Measurements from ENCODE around the gene KIR3DL2. TPM values are rescaled to one million over a fixed set of nuclear protein-coding genes. Genes with fewer than 3 reads are reported as not detected.
"Not testable (repeated sequence)": the region's sequence is repeated elsewhere in the genome, so short reads cannot be mapped to it uniquely, and the experiment has no call there.

Gene KIR3DL2
- total RNA-seq, 1 donor from 2014 or later: not detected

DNA sequence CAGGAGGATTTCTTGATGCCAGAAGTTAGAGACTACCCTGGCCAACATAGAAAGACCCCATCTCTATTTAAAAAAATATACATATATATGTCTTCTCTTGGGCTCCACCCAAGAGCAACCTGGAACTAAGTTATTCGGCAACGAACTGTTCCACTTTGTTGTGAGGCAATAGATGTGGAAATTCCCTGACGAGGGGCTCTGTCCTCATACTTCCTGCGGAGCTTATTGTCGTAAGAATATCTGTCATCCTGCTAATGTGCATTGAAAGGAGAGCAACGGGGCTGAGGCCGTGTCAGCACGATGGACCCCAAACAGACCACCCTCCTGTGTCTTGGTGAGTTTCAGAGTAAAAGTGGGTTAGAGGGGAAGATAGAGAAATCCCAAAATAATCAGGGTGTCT lies 23.7 kb downstream of the KIR3DL2 start, which contains the start of gene FCAR:
Gene FCAR (plus strand): TSS at position 246 of the 400 bp plus-strand sequence. CDS start 55 bp downstream, at position 301.
- ATAC-seq: no peak

DNA sequence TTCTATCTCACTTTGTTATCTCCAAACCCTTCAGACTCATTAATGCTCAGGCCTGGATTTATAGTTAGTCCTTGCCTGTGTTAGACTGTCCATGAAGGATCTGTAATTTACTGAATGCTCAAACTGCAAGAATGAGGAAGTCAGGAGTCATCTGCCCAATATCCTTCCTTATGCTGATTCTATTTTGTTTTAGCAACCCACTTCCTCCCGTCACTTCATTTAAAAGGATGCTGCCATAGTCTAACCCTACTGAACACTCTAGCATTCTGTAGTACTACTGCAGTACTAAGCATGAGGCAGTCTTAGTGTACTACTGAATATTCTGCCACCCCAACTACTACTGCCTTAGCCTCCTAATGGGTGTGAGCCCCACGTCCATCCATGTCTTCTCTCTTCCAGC lies 25.3 kb downstream of the KIR3DL2 start:
- ATAC-seq: no peak

DNA sequence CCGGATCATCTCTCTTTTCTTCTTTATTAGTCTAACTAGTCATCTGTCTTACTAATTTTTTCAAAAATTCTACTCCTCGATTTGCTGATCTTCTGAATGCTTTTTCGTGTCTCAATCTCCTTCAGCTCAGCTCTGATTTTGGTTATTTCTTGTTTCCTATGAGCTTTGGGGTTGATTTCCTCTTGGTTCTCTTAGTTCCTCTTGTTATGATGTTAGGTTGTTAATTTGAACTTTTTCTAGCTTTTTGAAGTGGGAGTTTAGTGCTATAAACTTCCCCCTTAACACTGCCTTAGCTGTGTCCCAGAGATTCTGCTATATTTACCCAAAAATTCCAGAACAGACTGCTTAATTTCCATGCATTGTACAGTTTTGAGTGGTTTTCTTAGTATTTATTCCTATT lies 27.2 kb downstream of the KIR3DL2 start:
- ATAC-seq: no peak

DNA sequence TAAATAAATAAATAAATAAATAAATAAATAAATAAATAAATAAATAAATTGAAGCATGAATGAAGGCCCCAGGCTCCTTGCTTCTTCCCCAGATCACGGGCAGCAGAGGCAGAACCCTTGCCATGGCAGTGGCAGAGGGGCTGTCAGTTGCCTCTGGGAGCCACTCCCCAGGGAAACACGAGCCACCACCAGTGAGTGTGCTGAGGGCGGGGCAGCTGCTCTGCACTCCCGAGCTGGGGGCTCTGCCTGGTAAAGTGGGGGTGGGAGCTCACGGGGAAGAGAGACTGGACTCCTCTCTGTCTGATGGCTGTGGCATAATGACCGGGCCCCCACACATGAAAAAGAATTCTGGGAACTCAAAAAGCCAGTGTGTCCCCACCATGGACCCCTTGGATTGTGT lies 31.6 kb downstream of the KIR3DL2 start:
- no peak for ATAC-seq

DNA sequence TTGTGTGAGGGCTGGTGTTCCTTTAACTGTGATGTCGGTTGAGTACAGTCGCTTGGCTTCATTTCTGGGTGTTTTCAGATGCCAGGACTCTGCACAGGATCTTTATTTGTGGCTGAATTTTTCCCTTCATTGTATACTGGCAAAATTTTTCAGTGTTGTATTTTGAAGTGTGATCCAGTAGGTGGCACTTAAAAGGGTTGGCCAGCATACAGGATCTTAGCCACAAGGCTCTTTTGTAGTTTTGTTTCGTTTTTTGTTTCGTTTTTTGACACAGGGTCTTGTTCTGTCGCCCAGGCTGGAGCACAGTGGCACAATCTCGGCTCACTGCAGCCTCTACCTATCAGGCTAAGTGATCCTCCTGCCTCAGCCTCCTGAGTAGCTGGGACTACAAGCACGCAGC lies 32.5 kb downstream of the KIR3DL2 start:
- ATAC-seq: no peak

DNA sequence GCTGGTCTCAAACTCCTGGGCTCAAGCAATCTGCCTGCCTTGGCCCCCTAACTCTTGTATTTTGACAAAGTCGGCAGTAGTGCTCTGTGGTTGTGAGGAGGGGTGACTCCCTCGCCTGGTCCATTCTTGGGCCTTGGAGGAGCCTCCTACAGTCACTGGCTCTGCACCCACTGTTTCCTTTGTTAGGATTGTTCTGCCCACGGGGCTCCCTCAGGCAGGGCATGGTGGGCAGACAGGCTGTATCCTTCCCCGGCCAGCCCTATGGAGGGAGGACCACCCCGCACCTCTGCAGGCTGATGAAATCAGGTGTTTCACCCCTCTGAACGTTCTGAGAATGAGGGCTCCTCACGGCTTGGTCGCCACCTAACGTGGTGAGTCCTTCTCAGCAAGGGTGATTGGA lies 33.0 kb downstream of the KIR3DL2 start:
- no peak for ATAC-seq

DNA sequence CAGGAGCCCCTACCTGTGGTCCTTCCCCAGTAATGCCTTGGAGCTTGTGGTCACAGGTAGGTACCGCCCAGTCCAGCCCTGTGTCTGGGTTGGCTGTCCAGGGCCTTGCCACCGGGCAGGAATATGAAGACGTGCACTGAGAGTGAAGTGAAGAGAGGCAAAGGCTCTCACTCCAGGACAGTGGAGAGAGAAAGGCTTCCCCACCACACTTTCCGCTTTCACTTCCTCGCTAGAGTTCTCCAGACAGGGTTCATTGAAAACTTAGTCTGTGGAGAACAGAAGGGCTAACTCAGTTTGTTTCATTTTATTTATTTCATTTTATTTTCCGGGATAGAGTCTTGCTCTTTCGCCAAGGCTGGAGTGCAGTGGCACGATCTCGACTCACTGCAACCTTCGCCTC lies 38.0 kb downstream of the KIR3DL2 start:
- no peak for ATAC-seq

DNA sequence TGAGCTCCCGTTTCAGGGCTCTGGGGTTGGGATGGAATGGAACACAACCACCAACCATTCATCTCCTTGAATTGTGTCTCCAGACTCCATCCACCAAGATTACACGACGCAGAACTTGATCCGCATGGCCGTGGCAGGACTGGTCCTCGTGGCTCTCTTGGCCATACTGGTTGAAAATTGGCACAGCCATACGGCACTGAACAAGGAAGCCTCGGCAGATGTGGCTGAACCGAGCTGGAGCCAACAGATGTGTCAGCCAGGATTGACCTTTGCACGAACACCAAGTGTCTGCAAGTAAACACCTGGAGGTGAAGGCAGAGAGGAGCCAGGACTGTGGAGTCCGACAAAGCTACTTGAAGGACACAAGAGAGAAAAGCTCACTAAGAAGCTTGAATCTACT lies 39.3 kb downstream of the KIR3DL2 start:
- no peak for ATAC-seq

DNA sequence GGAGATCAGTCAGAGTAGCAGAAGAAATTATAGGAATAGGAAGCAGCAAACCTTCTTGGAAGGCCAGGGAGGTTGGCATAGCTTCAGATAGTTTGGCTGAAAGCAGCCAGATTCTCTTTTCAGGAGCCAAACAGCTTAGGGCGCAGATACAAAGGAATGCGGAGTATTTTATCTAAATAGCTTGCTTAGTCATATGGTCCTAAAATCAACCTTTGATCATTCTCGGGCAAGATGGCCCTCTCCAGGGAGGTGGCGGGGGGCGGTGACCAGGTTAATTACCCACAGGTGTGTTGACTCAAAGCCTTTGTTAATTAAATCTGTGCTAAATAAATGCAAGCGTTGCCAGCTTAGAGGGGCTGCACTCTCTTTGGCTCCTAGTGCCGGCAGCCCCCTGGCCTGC lies 43.2 kb downstream of the KIR3DL2 start:
- no peak for ATAC-seq

DNA sequence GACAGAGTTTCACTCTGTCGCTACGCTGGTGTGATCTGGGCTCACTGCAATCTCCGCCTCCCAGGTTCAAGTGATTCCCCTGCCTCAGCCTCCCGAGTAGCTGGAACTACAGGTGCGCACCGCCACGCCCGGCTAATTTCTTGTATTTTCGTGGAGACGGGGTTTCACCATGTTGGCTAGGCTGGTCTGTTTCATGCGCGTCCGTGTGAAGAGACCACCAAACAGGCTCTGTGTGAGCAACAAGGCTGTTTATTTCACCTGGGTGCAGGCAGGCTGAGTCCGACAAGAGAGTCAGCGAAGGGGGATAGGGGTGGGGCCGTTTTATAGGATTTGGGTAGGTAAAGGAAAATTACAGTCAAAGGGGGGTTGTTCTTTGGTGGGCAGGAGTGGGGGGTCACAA lies 43.9 kb downstream of the KIR3DL2 start:
- ATAC-seq: not testable (repeated sequence)

DNA sequence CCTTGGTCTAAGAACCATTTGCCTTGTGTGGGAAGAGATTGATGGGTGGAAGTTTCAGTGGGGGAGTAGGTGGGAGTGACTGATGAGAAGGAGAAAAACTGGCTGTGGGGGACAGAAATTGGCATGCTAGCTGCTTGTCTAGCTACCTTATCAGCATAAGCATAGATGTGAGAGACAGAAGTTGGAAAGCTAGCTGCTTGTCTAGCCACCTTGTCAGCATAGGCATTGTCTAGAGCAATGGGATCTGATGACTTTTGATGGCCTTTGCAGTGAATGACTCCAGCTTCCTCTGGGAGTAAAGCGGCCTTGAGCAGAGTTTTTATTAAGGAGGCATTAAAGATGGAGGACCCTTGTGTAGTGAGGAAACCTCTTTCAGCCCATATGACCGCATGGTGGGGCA lies 45.8 kb downstream of the KIR3DL2 start:
- no peak for ATAC-seq

DNA sequence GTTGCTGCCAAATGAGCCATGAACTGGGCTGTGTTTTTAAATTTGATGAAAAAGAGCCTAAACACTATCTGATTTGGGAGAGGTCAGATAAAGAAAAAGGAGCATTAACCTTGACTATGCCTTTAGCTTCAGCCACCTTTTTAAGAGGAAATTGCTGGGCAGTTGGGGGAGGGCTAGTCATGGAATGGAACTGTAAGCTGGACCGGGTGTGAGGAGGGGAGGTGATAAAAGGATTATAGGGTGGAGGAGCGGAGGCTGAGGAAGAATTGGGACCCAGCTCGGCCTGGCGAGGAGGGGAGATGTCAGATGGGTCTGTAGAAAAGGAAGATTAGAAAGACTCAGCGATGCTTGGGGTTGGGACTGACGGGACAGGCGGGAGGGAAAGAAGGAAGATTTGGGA lies 48.4 kb downstream of the KIR3DL2 start:
- not testable (repeated sequence) for ATAC-seq

DNA sequence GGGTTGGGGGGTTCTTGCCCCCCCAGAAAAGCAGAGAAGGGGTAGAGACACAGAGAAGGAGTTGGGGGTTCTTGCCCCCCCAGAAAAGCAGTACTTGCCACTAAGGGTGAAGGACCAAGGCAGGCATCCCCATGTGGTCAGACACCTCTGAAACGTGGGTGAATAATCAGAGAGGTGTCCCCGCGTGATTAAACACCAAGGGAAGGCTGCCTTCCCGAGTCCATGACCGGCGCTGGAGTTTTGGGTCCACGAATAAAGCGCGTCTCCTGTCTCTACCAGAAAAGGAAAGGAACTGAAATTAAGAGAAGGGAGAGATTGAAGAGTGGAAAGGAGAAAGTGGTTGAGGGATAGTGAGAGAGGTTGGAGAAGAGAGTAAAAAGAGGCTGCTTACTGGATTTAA lies 49.4 kb downstream of the KIR3DL2 start:
- not testable (repeated sequence) for ATAC-seq

DNA sequence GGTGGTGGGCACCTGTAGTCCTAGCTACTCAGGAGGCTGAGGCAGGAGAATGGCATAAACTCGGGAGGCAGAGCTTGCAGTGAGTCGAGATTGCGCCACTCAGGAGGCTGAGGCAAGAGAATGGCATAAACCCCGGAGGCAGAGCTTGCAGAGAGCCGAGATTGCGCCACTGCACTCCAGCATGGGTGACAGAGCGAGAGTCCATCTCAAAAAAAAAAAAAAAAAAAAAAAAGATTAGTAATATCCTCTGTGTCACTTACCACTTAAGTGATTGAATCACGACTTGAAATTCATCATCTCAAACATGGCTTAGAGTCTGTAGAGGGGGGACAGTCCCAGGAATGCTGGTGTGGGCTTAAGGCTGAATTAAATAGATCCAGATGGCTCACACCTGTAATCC lies 50.9 kb downstream of the KIR3DL2 start:
- not testable (repeated sequence) for ATAC-seq

DNA sequence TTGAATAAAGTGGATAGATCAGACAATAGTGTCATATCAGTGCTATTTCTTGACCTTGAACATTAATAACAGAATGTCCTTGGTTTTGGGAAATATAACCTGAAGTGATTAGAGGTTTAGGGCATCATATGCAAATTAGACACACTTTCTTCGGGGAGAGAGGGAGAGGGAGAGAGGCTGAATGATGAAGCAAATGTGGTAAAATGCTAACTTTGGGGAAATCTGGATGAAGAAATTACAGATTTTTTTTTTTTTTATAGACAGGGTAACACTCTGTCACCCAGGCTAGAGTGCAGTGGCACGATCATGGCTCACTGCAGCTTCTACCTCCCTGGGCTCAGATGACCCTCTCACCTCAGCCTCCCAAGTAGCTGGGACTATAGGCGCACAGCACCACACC lies 51.8 kb downstream of the KIR3DL2 start:
- no peak for ATAC-seq

DNA sequence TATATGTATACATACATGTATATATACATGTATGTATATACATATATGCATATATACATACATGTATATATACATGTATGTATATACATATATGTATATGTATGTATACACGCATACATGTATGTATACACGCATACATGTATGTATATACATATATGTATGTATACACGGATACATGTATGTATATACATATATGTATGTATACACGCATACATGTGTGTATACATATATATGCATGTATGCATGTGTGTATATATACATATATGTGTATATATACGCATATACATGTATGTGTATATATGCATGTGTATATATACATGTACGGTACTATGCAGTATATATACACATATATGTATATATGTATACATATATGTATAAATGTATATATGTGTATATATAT lies 53.1 kb downstream of the KIR3DL2 start:
- ATAC-seq: no peak

DNA sequence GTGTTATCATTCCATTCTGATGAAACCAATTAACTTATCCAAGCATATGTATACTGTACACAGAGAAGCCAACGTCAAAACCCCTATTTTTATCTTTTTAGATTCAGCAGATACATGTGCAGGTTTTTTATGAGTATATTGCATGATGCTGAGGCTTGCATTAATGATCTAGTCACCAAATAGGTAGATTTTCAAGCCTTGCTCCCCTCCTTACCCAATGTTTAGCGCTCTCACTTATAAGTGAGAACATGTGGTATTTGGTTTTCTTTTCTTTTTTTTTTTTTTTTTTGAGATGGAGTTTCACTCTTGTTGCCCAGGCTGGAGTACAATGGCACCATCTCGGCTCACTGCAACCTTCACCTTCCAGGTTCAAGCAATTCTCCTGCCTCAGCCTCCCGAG lies 54.0 kb downstream of the KIR3DL2 start:
- ATAC-seq: not testable (repeated sequence)

DNA sequence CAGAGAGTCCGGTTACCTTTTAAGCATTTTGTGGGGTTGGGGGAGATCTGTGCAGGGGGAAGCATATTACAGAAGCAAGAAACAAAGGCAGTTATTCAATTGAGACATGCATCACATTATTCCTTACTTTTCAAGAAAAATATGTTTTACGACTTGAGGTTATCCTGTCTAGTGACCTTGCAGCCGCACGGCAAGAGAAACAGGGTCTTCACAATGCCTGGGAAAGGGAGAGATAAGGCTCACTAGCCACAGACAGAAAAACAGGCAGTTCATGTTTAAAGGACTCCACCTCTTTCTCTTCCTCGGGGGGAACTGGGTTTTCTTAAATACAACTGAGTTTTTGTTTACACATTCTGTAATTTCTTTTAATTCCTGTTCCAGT lies 55.2 kb downstream of the KIR3DL2 start:
- ATAC-seq: no peak

DNA sequence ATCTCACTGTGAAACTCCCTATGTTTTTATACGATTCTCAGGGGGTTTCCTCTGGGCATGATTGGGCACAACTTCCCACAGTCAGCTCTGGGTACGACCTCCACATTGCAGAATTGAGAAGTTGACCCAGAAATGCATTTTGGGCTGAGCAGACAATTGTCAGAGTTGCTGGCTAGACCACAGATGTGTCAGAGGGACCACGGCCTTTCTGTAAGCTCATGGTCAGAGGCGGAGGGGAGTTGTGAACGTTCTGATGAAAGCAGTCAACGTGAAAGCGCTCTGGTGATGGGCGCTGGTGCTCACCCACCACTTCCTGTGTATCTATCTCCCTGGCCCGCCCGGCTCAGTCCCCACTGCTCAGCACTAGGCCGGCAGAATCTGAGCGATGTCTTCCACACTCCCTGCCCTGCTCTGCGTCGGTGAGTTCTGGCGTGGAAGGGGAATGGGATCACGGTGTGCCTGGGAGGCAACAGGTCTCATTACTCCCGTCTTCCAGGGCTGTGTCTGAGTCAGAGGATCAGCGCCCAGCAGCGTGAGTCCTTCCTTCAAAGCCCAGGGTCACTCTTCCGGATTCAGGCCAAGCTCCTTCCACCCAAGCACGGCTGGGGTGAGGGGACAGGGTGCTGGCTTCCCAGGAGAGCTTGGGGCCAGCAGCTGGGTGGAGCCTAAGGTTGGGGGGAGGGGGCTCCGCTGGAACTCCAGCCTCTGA lies 55.7 kb downstream of the KIR3DL2 start, which contains the start of gene NCR1:
Gene NCR1 (plus strand): TSS at position 346 of the 709 bp plus-strand sequence. CDS start 40 bp downstream, at position 386.
- ATAC-seq: no peak

DNA sequence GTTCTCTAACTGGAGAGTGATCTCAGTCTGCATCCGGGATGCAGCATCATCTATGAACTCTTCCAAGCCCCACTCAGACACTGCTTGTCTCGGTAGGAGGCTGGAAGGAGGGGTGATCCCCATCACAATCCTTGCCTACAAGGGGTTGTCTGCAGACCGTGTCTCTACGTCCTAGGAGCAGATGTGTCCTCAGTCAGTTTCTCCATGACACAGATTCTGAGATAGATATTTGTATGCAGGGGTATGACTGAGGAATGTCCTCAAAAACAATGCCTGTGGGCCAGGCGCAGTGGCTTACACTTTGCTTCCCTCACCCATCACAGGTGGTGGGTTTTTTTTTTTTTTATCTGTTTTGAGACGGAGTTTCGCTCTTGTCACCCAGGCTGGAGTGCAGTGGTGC lies 56.6 kb downstream of the KIR3DL2 start:
- no peak for ATAC-seq

DNA sequence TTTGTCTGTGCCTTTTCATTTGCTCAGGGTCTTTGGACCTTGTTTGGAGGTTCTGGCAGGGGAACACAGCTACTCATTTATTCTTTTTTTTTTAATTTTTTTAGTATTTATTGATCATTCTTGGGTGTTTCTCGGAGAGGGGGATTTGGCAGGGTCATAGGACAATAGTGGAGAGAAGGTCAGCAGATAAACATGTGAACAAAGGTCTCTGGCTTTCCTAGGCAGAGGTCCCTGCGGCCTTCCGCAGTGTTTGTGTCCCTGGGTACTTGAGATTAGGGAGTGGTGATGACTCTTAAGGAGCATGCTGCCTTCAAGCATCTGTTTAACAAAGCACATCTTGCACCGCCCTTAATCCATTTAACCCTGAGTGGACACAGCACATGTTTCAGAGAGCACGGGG lies 57.7 kb downstream of the KIR3DL2 start:
- ATAC-seq: not testable (repeated sequence)
